HG03439 (cell line): ENCODE measurements around the gene CNDP1.

ENCODE experiments used
- ATAC-seq: cut with Tn5 transposase; IDR thresholded peaks from one replicate; pipeline ENCODE4 v1.9.1; 2021; ENCODE audit warnings: mild to moderate bottlenecking, moderate library complexity; ENCODE audit not compliant: unreplicated experiment

Gene CNDP1

DNA sequence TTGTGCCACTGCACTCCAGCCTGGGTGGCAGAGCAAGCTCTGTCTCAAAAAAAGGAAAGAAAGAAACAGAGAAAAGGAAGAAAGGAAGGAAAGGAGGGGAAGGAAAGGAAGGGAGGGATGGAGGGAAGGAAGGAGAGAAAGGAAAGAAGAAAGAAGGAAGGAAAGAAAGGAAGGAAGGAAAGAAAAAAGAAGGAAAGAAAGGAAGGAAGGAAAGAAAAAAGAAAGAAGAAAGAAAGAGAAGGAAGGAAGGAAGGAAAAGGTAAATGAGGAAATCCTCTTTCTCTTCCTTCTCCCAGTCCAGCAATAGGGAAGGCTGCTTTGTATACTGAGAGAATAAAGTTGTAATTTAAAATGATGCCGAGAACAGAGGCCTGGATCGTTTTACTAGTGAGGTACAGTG lies 40.6 kb downstream of the CNDP1 start:
- no peak for ATAC-seq

DNA sequence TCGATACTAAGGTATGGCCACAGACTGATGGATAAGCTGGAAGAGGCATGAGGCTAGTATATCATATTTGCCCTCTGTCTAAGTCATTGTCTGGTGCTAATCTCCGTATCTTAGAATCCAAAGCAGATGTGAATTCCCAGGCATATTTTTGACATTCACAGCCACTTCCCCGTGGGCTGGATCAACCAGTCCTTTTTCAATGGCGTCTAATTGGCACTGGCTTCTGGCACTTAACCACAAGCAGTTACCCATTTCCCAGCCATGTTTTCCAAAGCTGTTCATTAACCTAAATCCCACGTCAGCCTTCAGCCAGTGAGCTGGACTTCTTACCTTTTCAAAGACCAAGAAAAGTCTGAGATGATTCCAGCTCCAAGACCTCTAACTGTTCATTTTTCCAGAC lies 42.7 kb downstream of the CNDP1 start:
- ATAC-seq, result no peak

DNA sequence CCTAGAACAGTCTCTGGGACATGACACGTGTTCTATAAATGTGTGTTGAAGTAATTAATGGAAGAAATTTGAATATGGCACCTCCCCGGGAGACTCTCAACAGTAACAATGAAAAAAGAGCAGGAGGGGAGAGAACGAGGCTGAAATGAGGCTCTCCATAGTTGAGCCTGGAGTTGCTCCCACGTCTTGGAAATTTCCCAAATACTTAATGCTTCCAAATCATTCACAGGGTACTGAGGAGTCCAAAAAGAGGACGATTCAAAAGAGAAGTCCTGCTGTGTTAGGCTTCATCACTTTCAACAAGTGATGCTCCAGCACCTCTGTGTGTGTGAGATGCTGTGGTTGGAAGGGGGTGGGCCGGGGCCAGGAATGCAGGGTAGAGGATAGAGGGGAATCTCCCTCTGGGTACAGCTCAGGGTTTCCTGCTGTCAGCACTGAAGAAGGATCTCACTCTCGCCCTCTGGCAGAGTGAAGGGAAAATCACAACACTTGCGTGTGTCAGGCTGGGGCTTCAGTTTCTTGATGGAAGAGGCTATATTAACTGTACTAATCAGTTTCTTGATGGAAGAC lies 45.3 kb downstream of the CNDP1 start:
- no peak for ATAC-seq

DNA sequence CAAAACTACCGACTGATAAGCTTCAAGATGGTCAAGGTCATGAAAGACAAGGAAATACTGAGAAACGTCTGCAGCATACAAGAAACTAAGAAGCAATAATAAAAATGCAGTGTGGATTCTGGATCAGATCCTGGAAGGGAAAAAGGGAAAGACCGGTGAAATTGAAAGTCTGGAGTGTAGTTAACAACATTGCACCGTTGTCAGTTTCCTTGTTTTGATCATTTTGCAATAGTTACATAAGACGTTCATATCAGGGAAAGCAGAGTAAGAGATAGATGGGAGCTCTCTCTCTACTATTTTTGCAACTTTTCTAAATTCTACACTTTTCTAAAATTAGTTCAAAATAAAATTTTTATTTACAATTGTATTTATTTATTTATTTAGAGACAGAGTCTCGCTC lies 48.3 kb downstream of the CNDP1 start:
- ATAC-seq, result no peak

DNA sequence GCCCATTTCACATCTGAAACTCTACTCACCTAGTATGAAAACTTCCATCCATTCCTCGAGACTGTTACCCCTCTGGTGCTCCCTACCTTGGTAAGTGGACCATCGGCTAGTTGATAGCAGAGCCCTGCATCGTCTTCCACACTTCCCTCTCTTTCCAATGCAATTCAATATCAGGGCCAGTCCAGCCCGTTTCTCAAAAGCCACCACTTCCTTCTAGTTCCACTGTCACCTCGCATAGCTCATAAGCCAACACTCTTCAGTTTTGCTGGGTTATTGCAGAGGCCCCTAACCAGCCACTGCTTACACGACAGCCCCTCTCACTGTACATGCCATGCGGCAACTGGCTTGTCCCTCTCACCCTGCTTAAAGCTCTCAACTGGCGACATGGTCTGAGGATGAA lies 53.1 kb downstream of the CNDP1 start:
- ATAC-seq, result no peak

DNA sequence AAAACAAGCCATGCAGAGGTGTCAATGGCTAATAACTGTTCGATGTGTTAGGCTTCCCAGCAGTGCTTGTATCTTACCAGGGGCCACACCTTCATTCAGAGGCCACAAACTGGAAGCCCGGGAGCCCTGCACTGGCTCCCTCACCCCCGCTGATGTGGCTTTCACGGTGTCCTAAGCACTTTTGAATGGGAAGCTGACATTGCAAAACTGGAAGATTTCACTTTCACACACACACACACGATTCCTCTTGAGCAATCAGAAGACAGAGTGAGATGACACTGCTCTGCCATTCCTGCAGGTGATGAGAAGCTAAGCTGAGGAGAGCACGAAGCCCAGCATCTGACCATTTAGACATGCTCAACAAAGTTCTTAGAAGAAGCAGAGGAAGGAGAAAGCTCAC lies 54.7 kb downstream of the CNDP1 start:
- ATAC-seq, result no peak

DNA sequence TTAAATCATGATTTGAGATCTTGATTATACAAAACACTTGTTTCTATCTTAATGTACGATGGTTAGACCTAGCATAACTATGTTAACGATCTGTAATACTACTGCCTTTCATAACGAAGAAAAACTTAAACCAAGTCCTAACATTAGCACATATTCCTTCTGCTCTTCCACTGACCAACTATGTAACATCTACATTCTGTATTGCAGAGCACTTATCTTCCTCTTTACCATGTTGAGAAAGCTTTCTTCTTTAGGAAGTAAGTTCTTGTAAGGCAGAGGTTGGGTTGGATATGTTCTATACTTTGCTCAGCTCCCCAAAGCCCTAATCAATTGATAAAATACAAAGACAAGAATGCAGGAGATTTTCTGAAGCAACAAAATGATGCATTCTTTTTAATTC lies 55.5 kb downstream of the CNDP1 start:
- no peak for ATAC-seq

DNA sequence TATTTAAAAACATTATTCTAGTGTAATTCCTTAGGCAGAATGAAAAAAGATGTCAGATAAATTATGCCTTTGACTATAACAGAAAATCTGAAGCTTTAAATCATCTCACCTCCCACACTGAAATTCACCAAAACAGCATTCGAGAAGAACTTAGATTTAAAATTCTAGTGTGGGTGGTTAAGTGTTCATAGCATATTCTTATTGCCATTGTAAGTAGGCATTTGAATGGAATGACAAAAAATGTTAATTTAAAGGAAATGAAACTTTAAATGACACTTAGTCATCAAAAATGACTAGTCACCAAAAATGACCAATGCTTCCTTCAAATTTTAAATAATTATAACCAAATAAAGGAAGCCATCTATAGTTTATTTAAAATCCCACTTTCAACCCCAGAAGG lies 56.4 kb downstream of the CNDP1 start:
- no peak for ATAC-seq

DNA sequence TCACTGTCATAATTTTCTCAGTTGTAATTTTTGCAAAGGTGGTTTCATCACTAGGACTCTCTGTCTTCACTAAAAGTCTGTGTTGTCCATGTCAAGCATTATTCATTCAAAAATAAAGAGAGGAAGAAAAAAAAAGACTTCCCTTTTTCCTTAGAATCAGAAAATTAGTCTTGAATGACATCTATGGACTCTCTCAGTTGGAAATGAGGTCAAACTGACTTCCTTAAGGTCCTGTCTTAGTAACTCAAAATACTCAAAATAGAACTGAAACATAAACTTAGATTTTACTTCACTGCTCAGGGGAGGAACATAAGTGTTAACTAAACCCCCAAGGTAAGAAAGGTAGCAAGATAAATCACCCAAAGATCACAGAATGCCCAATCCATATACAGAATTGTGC lies 61.1 kb downstream of the CNDP1 start:
- no peak for ATAC-seq

DNA sequence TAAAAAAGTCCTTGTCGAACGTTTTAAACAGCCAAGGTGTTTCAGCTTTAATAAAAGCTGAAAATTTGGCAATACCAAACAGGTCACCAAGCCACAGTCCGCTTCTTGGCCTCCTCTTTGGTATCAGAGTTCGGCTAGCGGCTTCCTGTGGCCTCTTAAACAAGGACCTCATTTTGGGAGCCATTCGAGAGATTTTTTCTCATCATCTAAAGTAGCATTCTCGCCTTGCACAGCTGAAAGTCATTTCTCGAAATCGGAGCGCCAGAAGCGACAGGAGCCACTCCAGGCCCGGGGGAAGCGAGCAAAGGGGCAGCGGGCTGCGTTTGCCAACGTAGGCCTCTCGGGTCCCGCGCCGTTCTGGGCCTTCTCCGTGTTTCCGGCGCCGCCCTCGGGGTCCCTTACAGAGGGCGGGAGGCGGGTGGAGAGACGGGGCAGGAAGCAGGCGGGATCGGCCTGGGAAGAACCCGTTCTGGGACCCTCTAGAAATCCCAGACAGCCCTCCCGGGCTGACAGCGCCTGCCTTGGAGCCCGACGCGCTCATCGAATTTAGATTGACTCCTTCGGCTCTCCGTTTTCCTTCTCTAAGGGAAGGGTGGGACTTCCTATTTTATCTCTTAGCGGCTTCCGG lies 62.8 kb downstream of the CNDP1 start:
- ATAC-seq, result peak; percentile 34

DNA sequence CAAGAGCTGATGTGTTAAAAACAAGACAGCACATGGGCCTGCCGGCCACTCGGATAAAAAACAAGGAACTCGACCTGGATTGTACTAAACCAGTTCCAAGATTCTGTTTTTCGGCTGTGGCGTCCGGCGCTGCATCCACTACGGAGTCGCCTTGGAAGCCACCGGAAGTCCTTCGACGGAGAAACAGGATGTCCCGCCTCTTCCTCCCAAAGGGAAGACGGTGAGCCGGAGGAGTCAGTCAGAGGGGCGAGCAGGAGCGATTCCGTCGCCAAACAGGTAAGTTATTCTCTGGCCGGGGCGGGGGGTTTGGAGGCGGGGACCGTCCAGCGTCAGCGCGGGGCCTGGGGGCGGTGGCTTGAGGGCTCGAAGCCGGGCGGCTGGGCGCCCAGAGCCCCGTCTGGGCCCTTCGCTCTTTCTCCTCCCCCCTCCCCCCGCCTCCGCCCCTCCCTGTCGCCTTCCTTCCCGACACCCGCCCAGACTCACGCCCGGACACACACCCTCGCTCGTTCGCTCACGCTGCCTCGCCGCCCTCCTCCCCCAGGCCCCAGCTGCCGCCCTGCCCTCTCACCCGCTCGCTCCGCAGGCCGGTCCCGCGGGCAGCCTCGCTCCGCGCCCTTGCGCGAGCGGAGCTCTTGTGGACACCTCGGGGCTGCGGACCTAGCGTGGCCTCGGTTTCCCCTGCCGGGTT lies 63.5 kb downstream of the CNDP1 start, which contains the start of gene ZNF407:
TSS of gene ZNF407 (plus strand) at position 209 of the 688 bp plus-strand sequence. CDS start 33,150 bp downstream, outside the sequence.
- ATAC-seq, result peak; percentile 71

DNA sequence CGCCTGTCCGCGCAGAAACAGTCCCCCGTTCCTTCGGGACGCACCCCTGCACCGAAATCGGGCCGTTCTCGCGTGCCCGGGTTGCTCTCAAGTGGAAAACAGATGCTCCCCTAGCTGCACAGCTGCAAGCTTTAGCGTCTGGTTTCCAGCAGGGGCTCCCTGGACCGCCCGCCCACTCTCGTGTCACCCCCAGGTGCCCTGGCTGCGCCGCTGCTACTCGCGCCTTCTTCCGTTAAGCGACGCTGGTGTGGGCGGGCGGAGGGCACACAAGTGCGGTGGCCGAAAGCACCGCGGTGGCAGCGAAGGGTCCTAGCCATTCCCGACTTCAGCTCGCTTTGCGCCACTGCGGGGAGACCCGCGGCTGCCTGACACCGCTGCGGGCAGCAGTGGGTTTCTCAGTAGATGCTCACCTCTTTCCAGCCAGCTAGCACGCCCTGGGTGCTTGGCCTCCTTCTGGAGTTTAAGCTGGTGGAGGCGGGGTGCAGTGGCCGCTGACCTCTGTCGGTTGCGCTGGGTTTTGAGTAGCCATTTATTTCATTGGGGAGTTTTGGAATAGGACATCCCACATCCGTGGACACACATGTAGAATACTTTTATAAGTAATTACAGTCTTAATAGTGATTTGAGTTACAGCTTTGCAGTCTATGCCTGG lies 64.2 kb downstream of the CNDP1 start:
- ATAC-seq, result peak; percentile 67

DNA sequence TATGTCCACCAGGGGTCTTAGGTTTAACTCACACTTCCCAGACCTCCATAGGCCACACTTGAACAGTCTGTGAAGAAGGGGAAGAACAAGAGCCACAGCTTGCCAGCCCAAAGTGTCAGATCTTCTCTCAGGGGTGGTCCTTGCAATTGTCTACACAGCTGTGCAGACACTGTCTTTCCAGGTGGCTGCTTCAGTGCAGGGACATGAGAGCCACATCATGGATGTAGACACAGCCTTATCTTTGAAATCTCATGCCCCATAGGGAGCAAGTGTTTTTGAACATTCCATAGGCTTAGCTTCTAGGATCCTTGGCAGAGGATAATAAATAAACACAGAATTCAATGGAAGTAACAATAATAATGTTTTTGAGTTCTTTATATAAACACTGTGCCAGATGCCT lies 70.1 kb downstream of the CNDP1 start:
- ATAC-seq, result no peak

DNA sequence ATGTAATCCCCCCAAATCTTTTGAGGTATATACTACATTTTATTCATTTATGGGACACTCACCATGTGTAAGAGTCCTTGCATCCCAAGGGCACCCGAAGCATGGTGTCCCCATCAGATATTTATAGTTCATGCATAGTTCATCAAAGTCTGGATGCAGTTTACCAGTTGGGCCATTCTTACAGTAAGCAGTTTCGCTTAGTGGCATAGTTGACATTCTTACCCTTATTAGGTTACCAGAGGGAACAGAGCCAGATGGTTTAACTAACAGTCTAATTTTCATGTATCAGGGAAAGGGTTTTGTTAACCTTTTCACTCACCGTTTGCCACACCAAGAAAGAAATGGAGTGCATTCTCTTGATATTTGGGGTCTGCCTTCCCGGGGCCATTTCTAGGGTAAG lies 70.5 kb downstream of the CNDP1 start:
- no peak for ATAC-seq

DNA sequence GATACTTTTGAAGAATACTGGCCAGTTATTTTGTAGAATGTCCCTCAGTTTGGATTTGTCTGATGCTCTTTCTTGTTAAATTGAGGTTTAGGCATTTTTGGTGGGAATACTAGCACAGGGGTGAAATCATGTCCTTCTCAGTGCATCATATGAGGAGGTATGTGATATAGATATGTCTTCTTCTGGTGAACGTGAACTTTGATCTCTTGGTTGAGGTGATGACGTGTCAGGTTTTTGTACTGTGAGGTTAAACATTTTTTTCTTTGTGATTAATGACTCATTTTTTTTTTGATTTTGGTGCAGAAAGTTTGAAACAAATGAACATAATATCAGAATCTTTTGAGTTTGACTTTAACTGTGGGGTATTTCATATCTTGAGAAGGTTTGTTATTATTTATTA lies 74.4 kb downstream of the CNDP1 start:
- no peak for ATAC-seq

DNA sequence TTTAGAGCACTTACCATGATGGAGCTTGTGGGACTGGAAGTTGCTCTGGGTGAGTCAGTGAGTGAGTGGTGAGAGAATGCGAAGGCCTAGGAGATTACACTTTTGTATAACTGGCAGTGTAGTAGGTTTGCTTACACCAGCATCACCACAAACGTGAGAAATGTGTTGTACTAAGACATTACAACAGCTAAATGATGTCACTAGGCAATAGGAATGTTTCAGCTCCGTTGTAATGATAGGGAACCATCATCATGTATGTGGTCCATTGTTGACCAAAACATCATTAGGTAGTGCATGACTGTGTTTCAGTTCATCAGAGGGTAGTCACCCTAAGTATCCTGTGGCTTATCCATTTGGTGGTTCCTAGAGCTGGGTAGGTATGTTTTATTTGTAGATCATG lies 75.2 kb downstream of the CNDP1 start:
- no peak for ATAC-seq

DNA sequence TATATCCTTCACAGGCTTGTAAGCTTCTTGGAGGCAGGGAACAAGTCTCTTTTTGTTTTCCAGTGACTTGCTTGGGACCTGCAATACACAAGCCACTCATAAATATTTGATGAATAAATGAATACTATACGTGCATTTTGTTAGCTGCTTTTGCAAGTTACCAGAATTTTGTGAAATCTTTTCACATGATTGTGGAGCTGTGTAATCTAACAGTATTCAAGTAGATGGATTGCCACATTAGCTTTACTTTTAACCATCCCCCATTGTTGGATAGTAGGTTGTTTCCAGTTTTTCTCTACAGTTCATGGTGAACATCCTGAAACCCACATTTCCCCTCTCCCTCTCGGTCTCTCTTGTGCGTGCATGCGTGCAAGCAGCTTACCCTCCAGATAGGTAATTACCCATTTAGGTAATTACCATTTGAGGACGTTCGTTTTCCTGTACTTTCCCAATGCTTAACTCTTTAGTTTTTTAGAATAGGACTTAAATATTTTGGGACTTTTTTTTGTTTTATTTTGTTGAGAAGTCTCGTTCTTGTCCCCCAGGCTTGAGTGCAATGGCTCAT lies 75.8 kb downstream of the CNDP1 start:
- no peak for ATAC-seq

DNA sequence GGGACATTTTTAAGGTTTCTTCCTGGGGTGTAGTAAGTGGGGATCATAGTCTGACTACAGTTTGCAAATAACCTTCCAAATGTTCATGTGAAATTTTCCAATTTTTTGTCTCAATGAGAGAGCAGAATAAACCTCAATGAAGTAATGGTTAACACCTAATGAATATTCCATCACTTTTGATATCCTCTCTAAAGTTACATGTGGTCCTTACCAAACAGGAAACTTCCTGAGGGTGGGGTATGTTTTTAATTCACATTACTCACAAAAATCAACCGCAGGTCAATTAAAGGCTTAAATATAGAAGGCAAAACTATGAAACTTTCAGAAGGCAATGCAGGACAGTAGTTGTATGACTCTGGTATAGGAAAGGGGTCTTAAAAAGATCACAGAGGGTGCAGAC lies 76.6 kb downstream of the CNDP1 start:
- no peak for ATAC-seq

DNA sequence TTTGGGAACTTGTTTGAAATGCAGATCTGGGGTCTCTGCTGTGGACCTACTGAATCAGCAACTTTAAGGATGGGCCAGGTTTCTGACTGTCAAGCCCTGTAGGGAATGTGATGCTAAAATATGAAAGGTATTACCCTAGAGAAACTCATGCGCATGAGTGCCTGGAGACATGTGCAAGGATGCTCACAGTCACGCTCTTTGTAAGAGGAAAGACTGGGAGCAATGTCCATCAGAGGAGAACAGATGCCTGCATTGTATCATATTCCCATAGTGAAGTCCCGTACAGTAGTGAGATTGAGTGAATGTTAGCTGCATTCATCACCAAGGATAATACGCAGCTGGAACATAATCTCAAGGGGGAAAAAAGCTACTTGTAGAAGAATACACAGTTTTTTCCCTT lies 77.5 kb downstream of the CNDP1 start:
- ATAC-seq, result no peak

DNA sequence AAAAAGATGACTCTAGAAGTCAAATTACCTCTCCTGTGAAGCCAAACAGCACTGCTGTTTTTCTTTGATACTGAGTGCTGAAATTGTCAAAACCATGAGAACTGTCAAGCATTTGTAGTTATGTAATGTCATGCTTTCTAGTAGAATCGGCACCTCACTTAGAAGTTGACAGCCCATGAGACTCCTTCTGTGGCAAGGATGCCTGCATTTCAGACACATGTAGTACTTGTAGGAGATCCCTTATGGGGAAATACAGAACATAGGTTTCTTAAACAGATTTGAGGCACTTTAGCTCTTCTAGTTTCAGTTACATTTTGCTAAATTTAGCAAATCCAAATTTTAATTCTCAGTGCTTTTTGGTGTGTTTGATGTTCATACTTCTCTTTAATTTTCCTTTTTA lies 79.1 kb downstream of the CNDP1 start:
- ATAC-seq, result no peak

DNA sequence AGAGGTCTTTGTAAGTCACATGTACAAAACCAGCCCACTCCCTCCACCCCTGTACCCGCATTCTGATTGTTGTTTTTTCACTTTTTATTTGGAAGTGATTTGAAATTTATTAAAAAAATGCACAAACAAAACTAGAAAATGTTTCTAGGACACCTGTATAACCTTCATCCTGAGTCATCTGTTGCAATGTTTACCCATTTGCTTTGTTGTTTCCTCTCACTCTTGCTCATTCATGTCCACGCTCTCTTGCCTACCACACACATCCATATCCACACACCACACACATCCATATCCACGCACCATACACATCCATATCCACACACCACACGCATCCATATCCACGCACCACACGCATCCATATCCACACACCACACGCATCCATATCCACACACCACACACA lies 82.2 kb downstream of the CNDP1 start:
- no peak for ATAC-seq

DNA sequence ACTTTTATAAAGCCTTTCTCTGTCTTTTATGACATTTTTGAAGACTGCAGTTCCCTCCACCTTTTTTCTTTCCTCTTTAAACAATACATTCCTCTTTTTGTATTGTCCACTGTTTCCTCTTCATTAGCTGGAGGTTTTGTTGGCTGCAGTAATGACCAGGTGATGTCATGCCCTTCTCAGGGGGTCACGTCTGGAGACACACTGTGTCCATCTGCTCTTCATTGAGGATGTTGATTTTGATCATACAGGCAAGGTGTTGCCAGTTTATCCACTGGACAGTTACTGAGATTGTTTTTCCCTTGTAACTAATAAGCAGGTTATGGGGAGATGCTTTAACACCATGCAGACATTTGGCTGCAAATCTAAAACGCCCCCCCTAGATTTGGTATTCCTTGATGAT lies 83.2 kb downstream of the CNDP1 start:
- no peak for ATAC-seq
